H9 (cell line): ENCODE data around the gene THBS2. TPM values are rescaled to one million over a fixed set of nuclear protein-coding genes. Genes with fewer than 3 reads are reported as not detected.

Experiments
- DNase-seq: peaks from one replicate; pipeline ENCODE4 v3.0.0-alpha.2; 2017
- H2AFZ ChIP-seq: one replicate; pipeline ENCODE4 v1.6.1; 2013; ENCODE audit warnings: mild to moderate bottlenecking, low read length, control low read depth, moderate library complexity
- H2AK5ac ChIP-seq: 2 replicates; pipeline ENCODE4 v1.6.1; 2013; ENCODE audit warnings: low read length, control low read depth, mixed read lengths; ENCODE audit not compliant: insufficient read length
- H2BK120ac ChIP-seq: one replicate; pipeline ENCODE4 v1.6.1; 2013; ENCODE audit warnings: low read depth, mild to moderate bottlenecking, low read length, control low read depth, inconsistent platforms; ENCODE audit not compliant: poor library complexity, severe bottlenecking
- H2BK12ac ChIP-seq: 2 replicates; pipeline ENCODE4 v1.6.1; 2013; ENCODE audit warnings: low read length, control low read depth, mixed read lengths, low read depth; ENCODE audit not compliant: insufficient read length
- H2BK15ac ChIP-seq: 2 replicates; pipeline ENCODE4 v1.6.1; 2013; ENCODE audit warnings: low read depth, low read length, control low read depth
- H2BK20ac ChIP-seq: one replicate; pipeline ENCODE4 v1.6.1; 2013; ENCODE audit warnings: low read depth, mild to moderate bottlenecking, low read length, control low read depth, inconsistent platforms; ENCODE audit not compliant: poor library complexity, severe bottlenecking
- H2BK5ac ChIP-seq: 2 replicates; pipeline ENCODE4 v1.6.1; 2013; ENCODE audit warnings: low read length, control low read depth, mixed read lengths; ENCODE audit not compliant: insufficient read length
- H3K14ac ChIP-seq: 2 replicates; pipeline ENCODE4 v1.6.1; 2013; ENCODE audit warnings: low read length, control low read depth; ENCODE audit not compliant: insufficient read depth
- H3K18ac ChIP-seq: 2 replicates; pipeline ENCODE4 v1.6.1; 2013; ENCODE audit warnings: low read depth, mild to moderate bottlenecking, mixed read lengths, low read length, control low read depth; ENCODE audit not compliant: insufficient read length
- H3K23ac ChIP-seq: 2 replicates; pipeline ENCODE4 v1.6.1; 2013; ENCODE audit warnings: low read length, control low read depth, mixed read lengths, low read depth; ENCODE audit not compliant: insufficient read length
- H3K23me2 ChIP-seq: 2 replicates; pipeline ENCODE4 v1.6.1; 2013; ENCODE audit warnings: low read depth, mild to moderate bottlenecking, mixed read lengths, low read length, control low read depth; ENCODE audit not compliant: insufficient read length, poor library complexity, severe bottlenecking
- H3K27ac ChIP-seq: 2 replicates; pipeline ENCODE4 v1.5.1; 2013; ENCODE audit warnings: low read length, control low read depth, mixed read lengths, low read depth; ENCODE audit not compliant: insufficient read length
- H3K27me3 ChIP-seq: 2 replicates; pipeline ENCODE4 v1.6.1; 2013; ENCODE audit warnings: low read length, control low read depth, inconsistent platforms; ENCODE audit not compliant: insufficient read depth
- H3K4ac ChIP-seq: 2 replicates; pipeline ENCODE4 v1.6.1; 2013; ENCODE audit warnings: low read depth, mild to moderate bottlenecking, control low read depth, inconsistent platforms, low read length, moderate library complexity
- H3K4me1 ChIP-seq: 2 replicates; pipeline ENCODE4 v1.6.1; 2013; ENCODE audit warnings: low read length, control low read depth, inconsistent platforms; ENCODE audit not compliant: insufficient read depth
- H3K4me2 ChIP-seq: 2 replicates; pipeline ENCODE4 v1.6.1; 2013; ENCODE audit warnings: low read length, control low read depth, mixed read lengths; ENCODE audit not compliant: insufficient read length, insufficient read depth
- H3K56ac ChIP-seq: 2 replicates; pipeline ENCODE4 v1.6.1; 2013; ENCODE audit warnings: low read depth, mild to moderate bottlenecking, mixed read lengths, low read length, control low read depth; ENCODE audit not compliant: insufficient read length
- H3K79me1 ChIP-seq: 2 replicates; pipeline ENCODE4 v1.6.1; 2013; ENCODE audit warnings: low read depth, mild to moderate bottlenecking, moderate library complexity, low read length, control low read depth, inconsistent platforms; ENCODE audit not compliant: insufficient read depth, poor library complexity, severe bottlenecking
- H3K79me2 ChIP-seq: 2 replicates; pipeline ENCODE4 v1.6.1; 2013; ENCODE audit warnings: low read length, control low read depth, inconsistent platforms; ENCODE audit not compliant: insufficient read depth
- H3K9ac ChIP-seq: 2 replicates; pipeline ENCODE4 v1.6.1; 2013; ENCODE audit warnings: low read length, control low read depth, mixed read lengths; ENCODE audit not compliant: insufficient read length; ENCODE audit errors: extremely low read depth
- H3K9me3 ChIP-seq: one replicate; pipeline ENCODE4 v1.6.1; 2013; ENCODE audit warnings: low read depth, low read length, inconsistent platforms; ENCODE audit not compliant: control insufficient read depth
- H3T11ph ChIP-seq: one replicate; pipeline ENCODE4 v1.6.1; 2013; ENCODE audit warnings: mild to moderate bottlenecking, low read length, control low read depth, inconsistent platforms
- H4K20me1 ChIP-seq: one replicate; pipeline ENCODE4 v1.6.1; 2013; ENCODE audit not compliant: control insufficient read depth, insufficient read length, insufficient read depth
- H4K5ac ChIP-seq: 2 replicates; pipeline ENCODE4 v1.6.1; 2013; ENCODE audit warnings: low read depth, mild to moderate bottlenecking, mixed read lengths, low read length, control low read depth; ENCODE audit not compliant: insufficient read length
- H4K8ac ChIP-seq: replicated peaks from 2 replicates; pipeline ENCODE4 v1.6.1; 2013; ENCODE audit warnings: low read length, control low read depth, mixed read lengths, low read depth; ENCODE audit not compliant: insufficient read length
- H4K91ac ChIP-seq: 2 replicates; pipeline ENCODE4 v1.6.1; 2013; ENCODE audit warnings: low read depth, mild to moderate bottlenecking, moderate library complexity, mixed read lengths, low read length, control low read depth; ENCODE audit not compliant: insufficient read length
- H3K27ac Mint-ChIP-seq, 3 experiments: 2 replicates in 2 of 3; 3 replicates in 1 of 3; pipeline ENCODE4 v1.8.0; 2020 to 2021; ENCODE audit warnings: mixed read lengths in 3 of 3, mild to moderate bottlenecking in 1 of 3, moderate library complexity in 1 of 3
- H3K27me3 Mint-ChIP-seq: 2 replicates; pipeline ENCODE4 v1.8.0; 2021; ENCODE audit warnings: low read depth, mild to moderate bottlenecking, moderate library complexity, mixed read lengths
- H3K36me3 Mint-ChIP-seq, 3 experiments: 2 replicates in 2 of 3; 3 replicates in 1 of 3; pipeline ENCODE4 v1.8.0; 2020 to 2021; ENCODE audit warnings: low read depth in 3 of 3, mixed read lengths in 3 of 3; ENCODE audit not compliant: insufficient read depth in 1 of 3
- H3K4me1 Mint-ChIP-seq, 2 experiments: 2 replicates each; pipeline ENCODE4 v1.8.0; 2020; ENCODE audit warnings: mixed read lengths in 2 of 2
- H3K4me3 Mint-ChIP-seq, 2 experiments: 2 replicates in 1 of 2; 3 replicates in 1 of 2; pipeline ENCODE4 v1.8.0; 2020 to 2021; ENCODE audit warnings: mild to moderate bottlenecking in 2 of 2, mixed read lengths in 2 of 2, moderate library complexity in 1 of 2
- H3K9me3 Mint-ChIP-seq, 2 experiments: 2 replicates in 1 of 2; 3 replicates in 1 of 2; pipeline ENCODE4 v1.8.0; 2020; ENCODE audit warnings: mild to moderate bottlenecking in 2 of 2, mixed read lengths in 2 of 2, moderate library complexity in 1 of 2
- CTCF ChIP-seq: fragments of 200-600 bp; sonication (generic); conservative IDR thresholded peaks from 3 replicates; pipeline ENCODE4 v1.8.0; 2021; ENCODE audit warnings: antibody characterized with exemption, mild to moderate bottlenecking
- WGBS: extraction: QIAGEN DNeasy Blood & Tissue Kit; methylation state at CpG from one replicate; pipeline ENCODE4 v1.1.7; 2013; ENCODE audit warnings: missing lambda C conversion rate, low lambda C conversion rate, mixed read lengths; ENCODE audit not compliant: insufficient read length; ENCODE audit errors: extremely low coverage; 5-methylcytosine and 5-hydroxymethylcytosine counted together
- total RNA-seq: library from RNA; stranded (reverse); gene quantifications from 2 replicates; pipeline ENCODE4 v1.2.1, GENCODE V29; 2021

Gene THBS2
- total RNA-seq, 1 experiment from 2014 or later = 14.7 TPM

DNA sequence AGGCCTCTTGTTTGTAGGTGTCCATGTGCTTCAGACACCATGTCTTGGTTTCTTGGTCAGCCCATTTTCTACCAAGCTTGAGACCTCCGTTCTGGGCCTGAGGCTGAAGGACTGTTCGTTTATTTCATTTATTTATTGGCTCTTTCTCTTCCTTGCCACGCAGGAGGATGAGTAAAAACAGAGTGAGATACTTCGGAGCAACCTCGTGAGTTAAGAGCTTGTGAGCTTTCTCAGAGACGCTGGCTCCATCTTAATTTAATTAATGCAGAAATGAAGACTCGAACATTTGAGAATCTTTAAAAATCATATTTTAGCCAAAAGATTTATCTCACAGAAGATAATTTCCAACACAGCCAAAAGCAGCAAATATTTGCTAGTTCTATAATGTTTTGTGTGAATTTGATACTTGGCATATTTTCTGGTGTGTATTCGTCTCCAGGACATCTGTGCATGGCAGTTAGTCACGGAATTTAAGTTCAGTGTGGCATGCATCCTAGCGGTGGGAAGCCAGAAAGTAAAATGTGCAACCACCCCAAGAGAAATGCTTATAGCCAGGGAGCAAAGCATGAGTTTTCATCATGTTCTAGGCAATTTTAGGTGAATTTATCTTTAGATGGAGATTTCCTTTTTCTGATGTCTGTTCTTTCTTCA lies 76.0 kb downstream of the THBS2 start:
- H3K79me2 ChIP-seq = no peaks in the 10 kb centered on the region
- H4K5ac ChIP-seq = no peak overlapping the region
- no peak overlapping the region for H3K14ac ChIP-seq
- H3K23me2 ChIP-seq = peaks cover 3% of the 10 kb centered on the region
- no peak overlapping the region for H3K18ac ChIP-seq
- H3T11ph ChIP-seq = no peak overlapping the region
- no peak for TF ChIP-seq CTCF
- Mint-ChIP-seq H3K27ac (no peak overlapping the region), H3K9me3 (peaks cover 0 to 10% of the 10 kb centered on the region in 2 experiments; a peak in 3 of 5 replicates), H3K4me1 (peaks cover 6 to 10% of the 10 kb centered on the region in 2 experiments), H3K27me3 (peaks cover 1% of the 10 kb centered on the region), H3K4me3 (no peak overlapping the region), H3K36me3 (peaks cover 0 to 5% (median 0%) of the 10 kb centered on the region in 3 experiments; a peak in 2 of 7 replicates)
- no peak overlapping the region for H4K91ac ChIP-seq
- no peak overlapping the region for H2BK120ac ChIP-seq
- H2BK20ac ChIP-seq = no peak overlapping the region
- no peak overlapping the region for H3K9ac ChIP-seq
- no peak overlapping the region for H3K23ac ChIP-seq
- H2BK15ac ChIP-seq = no peak overlapping the region
- no peak overlapping the region for H2AK5ac ChIP-seq
- no peaks in the 10 kb centered on the region for H3K27me3 ChIP-seq
- no peak overlapping the region for H2BK5ac ChIP-seq
- H3K79me1 ChIP-seq = no peaks in the 10 kb centered on the region
- no peaks in the 10 kb centered on the region for H3K9me3 ChIP-seq
- no CpG with 5 or more reads among the region's 10 CpGs for WGBS
- DNase-seq = no peak
- no peak overlapping the region for H2BK12ac ChIP-seq
- no peaks in the 10 kb centered on the region for H4K20me1 ChIP-seq
- no peaks in the 10 kb centered on the region for H3K4me1 ChIP-seq
- no peak overlapping the region for H3K4ac ChIP-seq
- no peak overlapping the region for H3K4me2 ChIP-seq
- no peak overlapping the region for H2AFZ ChIP-seq
- H3K56ac ChIP-seq = no peak overlapping the region
- no peak overlapping the region for H4K8ac ChIP-seq
- H3K27ac ChIP-seq = no peak overlapping the region
